Measurements from ENCODE around the gene KIRREL2.
"Not testable (repeated sequence)": the region's sequence is repeated elsewhere in the genome, so short reads cannot be mapped to it uniquely, and the experiment has no call there.

The KIRREL2 gene

GRCh38 chr19:35899547-35900214 is 43.0 kb downstream of the KIRREL2 start:
- peak; percentile 80 for DNase-seq

GRCh38 chr19:35901055-35901644 is 44.4 kb downstream of the KIRREL2 start:
- DNase-seq, result peak; percentile 63

- DNase-seq, result peak; percentile 57
Observed at GRCh38 chr19:35901854-35902661, 45.3 kb downstream of the KIRREL2 start, which contains the start of gene HCST. Gene HCST (plus strand): TSS chr19:35902529. CDS start chr19:35902594, 65 bp downstream.

GRCh38 chr19:35902870-35903475 is 46.3 kb downstream of the KIRREL2 start:
- DNase-seq, result no peak

- DNase-seq, result peak; percentile 81
Observed at GRCh38 chr19:35903550-35904179, 47.0 kb downstream of the KIRREL2 start.

GRCh38 chr19:35904311-35905068 is 47.8 kb downstream of the KIRREL2 start:
- DNase-seq, result no peak

GRCh38 chr19:35905178-35905727 is 48.5 kb downstream of the KIRREL2 start:
- DNase-seq, result peak; percentile 26

GRCh38 chr19:35907377-35907745 is 50.6 kb downstream of the KIRREL2 start:
- no peak for DNase-seq

GRCh38 chr19:35908010-35908441 is 51.3 kb downstream of the KIRREL2 start, which contains the start of gene TYROBP:
Gene TYROBP (minus strand): TSS chr19:35908295. CDS start chr19:35908228, 67 bp downstream.
- no peak for DNase-seq

- DNase-seq, result no peak
Observed at GRCh38 chr19:35908973-35909683, 52.4 kb downstream of the KIRREL2 start.

- DNase-seq, result no peak
Observed at GRCh38 chr19:35909684-35910035, 52.9 kb downstream of the KIRREL2 start.

- not testable (repeated sequence) for DNase-seq
Observed at GRCh38 chr19:35910355-35910754, 53.6 kb downstream of the KIRREL2 start.

- DNase-seq, result no peak
Observed at GRCh38 chr19:35911173-35911572, 54.5 kb downstream of the KIRREL2 start.

- DNase-seq, result no peak
Observed at GRCh38 chr19:35911790-35912189, 55.1 kb downstream of the KIRREL2 start.

GRCh38 chr19:35913589-35913988 is 56.9 kb downstream of the KIRREL2 start:
- no peak for DNase-seq

GRCh38 chr19:35915443-35915842 is 58.7 kb downstream of the KIRREL2 start:
- no peak for DNase-seq
